ENCODE data around the gene FZR1.
"Not testable (repeated sequence)": the region's sequence is repeated elsewhere in the genome, so short reads cannot be mapped to it uniquely, and the experiment has no call there.

The FZR1 gene

GRCh38 chr19:3524904-3525451 is 18.9 kb downstream of the FZR1 start:
- H3K4me3 ChIP-seq (ENCODE audit: control insufficient read depth, low read depth, low read length): no peak overlapping the region
- DNase-seq (ENCODE audit: low read depth): no peak
- no peak for TF ChIP-seq CTCF (IDR thresholded peaks at IDR 0.05; ENCODE audit: control insufficient read depth, insufficient read depth, low read depth, low read length, missing control alignments)

- TF ChIP-seq CTCF (IDR thresholded peaks at IDR 0.05; ENCODE audit: control insufficient read depth, insufficient read depth, low read depth, low read length, missing control alignments): no peak
- no peak overlapping the region for H3K4me3 ChIP-seq (ENCODE audit: control insufficient read depth, low read depth, low read length)
- DNase-seq (ENCODE audit: low read depth): no peak
Observed at GRCh38 chr19:3526507-3527237, 20.6 kb downstream of the FZR1 start.

GRCh38 chr19:3527238-3527910 is 21.3 kb downstream of the FZR1 start:
- no peak for DNase-seq (ENCODE audit: low read depth)
- TF ChIP-seq CTCF (IDR thresholded peaks at IDR 0.05; ENCODE audit: control insufficient read depth, insufficient read depth, low read depth, low read length, missing control alignments): no peak
- no peak overlapping the region for H3K4me3 ChIP-seq (ENCODE audit: control insufficient read depth, low read depth, low read length)

GRCh38 chr19:3528080-3528479 is 22.0 kb downstream of the FZR1 start:
- TF ChIP-seq CTCF (IDR thresholded peaks at IDR 0.05; ENCODE audit: control insufficient read depth, insufficient read depth, low read depth, low read length, missing control alignments): no peak
- DNase-seq (ENCODE audit: low read depth): no peak
- no peak overlapping the region for H3K4me3 ChIP-seq (ENCODE audit: control insufficient read depth, low read depth, low read length)

GRCh38 chr19:3528539-3529211 is 22.6 kb downstream of the FZR1 start:
- TF ChIP-seq CTCF (IDR thresholded peaks at IDR 0.05; ENCODE audit: control insufficient read depth, insufficient read depth, low read depth, low read length, missing control alignments): no peak
- no peak for DNase-seq (ENCODE audit: low read depth)
- no peak overlapping the region for H3K4me3 ChIP-seq (ENCODE audit: control insufficient read depth, low read depth, low read length)

GRCh38 chr19:3529299-3529698 is 23.2 kb downstream of the FZR1 start:
- not testable (repeated sequence) for DNase-seq (ENCODE audit: low read depth); H3K4me3 ChIP-seq (ENCODE audit: control insufficient read depth, low read depth, low read length)

GRCh38 chr19:3530389-3530788 is 24.3 kb downstream of the FZR1 start:
- no peak for DNase-seq (ENCODE audit: low read depth)
- H3K4me3 ChIP-seq (ENCODE audit: control insufficient read depth, low read depth, low read length): no peak overlapping the region
- TF ChIP-seq CTCF (IDR thresholded peaks at IDR 0.05; ENCODE audit: control insufficient read depth, insufficient read depth, low read depth, low read length, missing control alignments): no peak

Data from AG09309 (cell line).